GM23248 (cell line): ENCODE data around the gene UBE2G1. TPM values are rescaled to one million over a fixed set of nuclear protein-coding genes. Genes with fewer than 3 reads are reported as not detected.

Experiments used
- DNase-seq: peaks from one replicate; pipeline ENCODE4 v3.0.0-alpha.2; 2015
- H2AFZ ChIP-seq: fragments of 200-600 bp; sonication (generic); 2 replicates; pipeline ENCODE4 v1.6.1; 2016; ENCODE audit warnings: antibody characterized with exemption
- H3F3A ChIP-seq: fragments of 200-600 bp; sonication (generic); 2 replicates; pipeline ENCODE4 v1.6.1; 2016; ENCODE audit warnings: mild to moderate bottlenecking, antibody characterized with exemption, mixed run types; ENCODE audit not compliant: insufficient read depth
- H3K27ac ChIP-seq: fragments of 200-600 bp; sonication (generic); 2 replicates; pipeline ENCODE4 v1.5.1; 2016; ENCODE audit warnings: mild to moderate bottlenecking
- H3K27me3 ChIP-seq: fragments of 200-600 bp; sonication (generic); replicated peaks from 2 replicates; pipeline ENCODE4 v1.6.1; 2016; ENCODE audit warnings: mild to moderate bottlenecking; ENCODE audit not compliant: insufficient read depth
- H3K36me3 ChIP-seq: fragments of 200-600 bp; sonication (generic); 2 replicates; pipeline ENCODE4 v1.6.1; 2016; ENCODE audit warnings: low read depth, mild to moderate bottlenecking
- H3K4me1 ChIP-seq: fragments of 200-600 bp; sonication (generic); 2 replicates; pipeline ENCODE4 v1.6.1; 2016; ENCODE audit warnings: mild to moderate bottlenecking; ENCODE audit not compliant: insufficient read depth
- H3K4me2 ChIP-seq: fragments of 200-600 bp; sonication (generic); one replicate; pipeline ENCODE4 v1.6.1; 2016; ENCODE audit warnings: mild to moderate bottlenecking; ENCODE audit not compliant: unreplicated experiment
- H3K4me3 ChIP-seq: fragments of 200-600 bp; sonication (generic); 2 replicates; pipeline ENCODE4 v1.5.1; 2016; ENCODE audit warnings: mild to moderate bottlenecking
- H3K79me2 ChIP-seq: fragments of 200-600 bp; sonication (generic); 2 replicates; pipeline ENCODE4 v1.6.1; 2016; ENCODE audit warnings: mild to moderate bottlenecking; ENCODE audit not compliant: insufficient read depth
- H3K9ac ChIP-seq: fragments of 200-600 bp; sonication (generic); 2 replicates; pipeline ENCODE4 v1.6.1; 2016; ENCODE audit warnings: mild to moderate bottlenecking
- H3K9me2 ChIP-seq: fragments of 200-600 bp; sonication (generic); 2 replicates; pipeline ENCODE4 v1.6.1; 2016; ENCODE audit warnings: mixed run types, mild to moderate bottlenecking, moderate library complexity; ENCODE audit not compliant: insufficient read depth
- H3K9me3 ChIP-seq: fragments of 200-600 bp; sonication (generic); one replicate; pipeline ENCODE4 v1.6.1; 2017; ENCODE audit warnings: low read depth
- H4K20me1 ChIP-seq: fragments of 200-600 bp; sonication (generic); 2 replicates; pipeline ENCODE4 v1.6.0; 2016; ENCODE audit not compliant: insufficient read depth
- EZH2 ChIP-seq: fragments of 200-600 bp; sonication (generic); IDR thresholded peaks from 2 replicates; pipeline ENCODE4 v1.6.1; 2018; ENCODE audit warnings: antibody characterized with exemption, mild to moderate bottlenecking; ENCODE audit not compliant: insufficient read depth, poor library complexity, severe bottlenecking
- EZH2phosphoT487 ChIP-seq: fragments of 200-600 bp; sonication (generic); IDR thresholded peaks from 2 replicates; pipeline ENCODE4 v1.6.1; 2018; ENCODE audit warnings: antibody characterized with exemption, moderate library complexity, mild to moderate bottlenecking, low read depth; ENCODE audit not compliant: insufficient read depth
- WGBS, 2 experiments: methylation state at CpG; one replicate each; pipeline ENCODE4 v1.1.6; 2015 to 2017; ENCODE audit warnings: low lambda C conversion rate in 2 of 2, low coverage in 1 of 2; ENCODE audit errors: missing lambda C conversion rate in 2 of 2; 5-methylcytosine and 5-hydroxymethylcytosine counted together
- in situ Hi-C: fragments of 300-500 bp; cut with MboI; formaldehyde crosslinking; loops from 2 replicates; pipeline ENCODE4 v1.15.0; 2020
- polyA plus RNA-seq: library from polyadenylated mRNA; unstranded; fragments of >200 nt; fragmentation: Nextera tagmentation; extraction: Ambion mirVana; gene quantifications from 2 replicates; pipeline ENCODE4 v1.2.1, GENCODE V29; 2016
- total RNA-seq: library from RNA; depleted of rRNA; stranded (reverse); fragments of >200 nt; shearing (Covaris generic); gene quantifications from 2 replicates; pipeline ENCODE4 v1.2.3, GENCODE V29; 2014

The UBE2G1 gene
- total and polyA plus RNA-seq, 2 experiments from 2014 or later: 37.8 to 49.4 TPM

DNA sequence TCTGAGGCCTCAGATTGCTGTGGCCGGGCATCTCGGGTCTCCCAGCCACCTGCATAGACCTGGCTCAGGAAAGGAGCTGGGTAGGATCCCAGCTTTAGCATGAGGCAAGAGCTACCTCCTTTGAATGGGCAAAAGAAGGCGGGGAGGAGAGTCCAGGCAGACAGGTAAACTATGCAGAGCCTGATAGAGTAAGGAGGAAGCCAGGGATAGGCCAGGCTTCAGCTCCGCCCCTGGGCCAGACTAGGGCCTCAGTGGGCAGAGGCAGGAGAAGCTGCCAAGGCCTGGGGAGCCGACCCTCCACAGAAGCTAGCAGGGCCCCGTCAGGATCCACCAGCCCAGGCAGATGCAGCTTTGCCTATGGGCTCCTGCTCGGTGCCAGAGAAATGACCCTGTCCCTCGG, 22.6 kb upstream of the UBE2G1 start:
- TF ChIP-seq EZH2 (no peak), EZH2phosphoT487 (no peak)
- Histone ChIP-seq H3K27me3 (no peaks in the 10 kb centered on the region), H3K36me3 (no peaks in the 10 kb centered on the region), H3K9me2 (no peaks in the 10 kb centered on the region), H3K9ac (no peak overlapping the region), H3K27ac (no peak overlapping the region), H3K9me3 (no peaks in the 10 kb centered on the region), H4K20me1 (no peaks in the 10 kb centered on the region), H3K79me2 (no peaks in the 10 kb centered on the region), H3K4me1 (no peaks in the 10 kb centered on the region), H2AFZ (no peak overlapping the region), H3K4me3 (no peak overlapping the region), H3K4me2 (no peak overlapping the region), H3F3A (no peaks in the 10 kb centered on the region)
- in situ Hi-C loops: no loop called here
- WGBS, 2 experiments: 62 to 78% methylated on average over 8 of the region's 8 CpGs
- DNase-seq: no peak

DNA sequence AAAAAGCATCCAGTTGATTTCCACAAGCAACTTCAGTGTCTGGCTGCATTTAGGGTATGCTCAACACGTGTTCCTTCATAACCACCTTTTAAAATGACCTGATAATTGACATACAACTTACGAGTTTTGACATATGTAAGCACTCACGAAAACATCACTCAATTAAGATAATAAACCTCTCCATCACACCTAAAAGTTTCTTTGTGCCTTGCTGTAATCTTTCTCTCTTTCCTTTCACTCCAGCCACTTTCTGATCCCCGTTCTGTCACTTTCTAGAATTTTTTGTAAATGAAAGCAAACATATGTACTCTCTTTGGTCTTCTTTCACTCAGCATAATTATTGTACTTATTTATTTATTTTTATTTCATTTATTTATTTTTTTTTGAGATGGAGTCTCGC, 20.7 kb upstream of the UBE2G1 start:
- no peak overlapping the region for H2AFZ ChIP-seq
- H3K9me3 ChIP-seq: no peaks in the 10 kb centered on the region
- H3K36me3 ChIP-seq: no peaks in the 10 kb centered on the region
- DNase-seq: no peak
- H3K4me3 ChIP-seq: no peak overlapping the region
- no peaks in the 10 kb centered on the region for H3K79me2 ChIP-seq
- no peaks in the 10 kb centered on the region for H3F3A ChIP-seq
- no peak overlapping the region for H3K4me2 ChIP-seq
- H3K9ac ChIP-seq: no peak overlapping the region
- H3K27me3 ChIP-seq: no peaks in the 10 kb centered on the region
- H3K9me2 ChIP-seq: no peaks in the 10 kb centered on the region
- H4K20me1 ChIP-seq: no peaks in the 10 kb centered on the region
- 69 to 74% methylated on average over 5 of the region's 5 CpGs for WGBS, 2 experiments
- H3K4me1 ChIP-seq: no peaks in the 10 kb centered on the region
- in situ Hi-C loops: no loop called here
- no peak overlapping the region for H3K27ac ChIP-seq
- TF ChIP-seq EZH2 (no peak), EZH2phosphoT487 (no peak)

DNA sequence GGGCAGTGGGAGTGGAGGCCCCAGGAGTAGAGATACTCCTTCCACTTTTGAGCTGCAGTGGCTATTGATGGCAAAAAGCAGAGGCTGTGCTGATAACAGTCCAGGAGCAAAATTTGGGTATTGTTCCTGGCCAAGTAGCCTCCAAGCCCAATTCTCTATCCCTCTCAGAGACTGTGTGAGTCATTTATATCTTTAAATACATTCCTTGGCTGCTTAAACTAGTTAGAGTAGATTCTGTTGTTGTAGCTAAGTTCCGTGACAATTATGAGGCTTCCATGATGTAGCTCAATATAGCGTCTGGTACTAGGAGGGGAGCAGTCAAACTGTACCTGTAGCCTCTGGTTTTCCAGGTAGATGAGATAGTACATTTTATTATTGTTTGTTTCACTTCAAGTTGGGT, 19.9 kb upstream of the UBE2G1 start:
- Histone ChIP-seq H3K79me2 (no peaks in the 10 kb centered on the region), H2AFZ (no peak overlapping the region), H3K27ac (no peak overlapping the region), H4K20me1 (no peaks in the 10 kb centered on the region), H3K27me3 (no peaks in the 10 kb centered on the region), H3K9ac (no peak overlapping the region), H3K4me3 (no peak overlapping the region), H3K9me3 (no peaks in the 10 kb centered on the region), H3K36me3 (no peaks in the 10 kb centered on the region), H3F3A (no peaks in the 10 kb centered on the region), H3K4me2 (no peak overlapping the region), H3K9me2 (no peaks in the 10 kb centered on the region), H3K4me1 (no peaks in the 10 kb centered on the region)
- no peak for TF ChIP-seq EZH2
- TF ChIP-seq EZH2phosphoT487: no peak
- in situ Hi-C loops: no loop called here
- peak; percentile 29 for DNase-seq
- WGBS, 2 experiments: 87 to 91% methylated on average over 2 of the region's 2 CpGs

DNA sequence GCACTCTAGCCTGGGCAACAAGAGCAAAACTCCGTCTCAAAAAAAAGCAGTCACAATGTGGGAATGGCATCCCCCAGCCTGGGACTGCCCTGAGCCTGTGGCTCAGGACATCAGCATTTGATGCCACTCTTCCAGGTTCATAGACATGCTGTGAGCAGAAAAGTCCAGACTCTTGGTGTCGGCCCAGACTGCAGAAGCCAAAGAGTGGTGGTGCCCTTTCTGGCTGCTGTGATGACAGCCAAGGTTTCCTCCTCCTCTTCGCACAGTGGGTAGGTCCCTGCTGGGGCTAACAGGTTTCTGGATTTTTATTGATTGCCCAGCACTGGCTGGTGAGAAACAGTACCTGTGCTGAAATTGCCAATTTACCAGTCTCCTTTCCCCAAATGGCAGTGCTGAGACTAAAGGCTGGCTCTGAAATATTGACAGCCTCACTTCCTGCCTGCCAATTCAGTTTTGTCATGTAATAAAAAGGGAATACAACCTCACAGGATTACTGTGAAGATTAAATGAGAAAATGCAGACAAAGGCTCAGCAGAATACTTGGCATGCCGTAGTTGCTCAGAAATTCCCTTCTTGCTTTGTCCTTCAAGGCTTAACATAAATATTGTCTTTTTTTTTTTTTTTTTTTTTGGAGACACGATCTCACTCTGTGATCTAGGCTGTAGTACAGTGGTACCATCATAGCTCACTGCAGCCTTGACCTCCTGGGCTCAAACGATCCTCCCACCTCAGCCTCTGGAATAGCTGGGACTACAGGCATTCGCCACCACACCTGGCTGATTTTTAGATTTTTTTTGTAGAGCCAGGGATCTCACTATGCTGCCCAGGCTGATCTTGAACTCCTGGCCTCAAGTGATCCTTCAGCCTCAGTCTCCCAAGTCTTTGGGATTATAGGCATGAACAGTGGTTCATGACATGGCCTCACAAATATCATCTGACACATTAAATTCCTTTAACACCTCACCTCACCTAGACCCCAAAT, 15.5 kb upstream of the UBE2G1 start:
- in situ Hi-C loops: no loop called here
- H3K4me1 ChIP-seq: no peaks in the 10 kb centered on the region
- H3K27me3 ChIP-seq: no peaks in the 10 kb centered on the region
- no peak overlapping the region for H3K27ac ChIP-seq
- no peak overlapping the region for H3K4me3 ChIP-seq
- no peak for DNase-seq
- no peaks in the 10 kb centered on the region for H3F3A ChIP-seq
- 55 to 61% methylated on average over 7 of the region's 7 CpGs for WGBS, 2 experiments
- H3K79me2 ChIP-seq: no peaks in the 10 kb centered on the region
- H3K9me2 ChIP-seq: no peaks in the 10 kb centered on the region
- no peaks in the 10 kb centered on the region for H3K9me3 ChIP-seq
- H3K36me3 ChIP-seq: no peaks in the 10 kb centered on the region
- TF ChIP-seq EZH2 (no peak), EZH2phosphoT487 (no peak)
- no peak overlapping the region for H3K4me2 ChIP-seq
- no peaks in the 10 kb centered on the region for H4K20me1 ChIP-seq
- peak overlapping the region; percentile 31; the same call in 1 of the 2 replicates for H2AFZ ChIP-seq
- no peak overlapping the region for H3K9ac ChIP-seq
